ENCODE results near the gene COL23A1.

The COL23A1 gene

DNA sequence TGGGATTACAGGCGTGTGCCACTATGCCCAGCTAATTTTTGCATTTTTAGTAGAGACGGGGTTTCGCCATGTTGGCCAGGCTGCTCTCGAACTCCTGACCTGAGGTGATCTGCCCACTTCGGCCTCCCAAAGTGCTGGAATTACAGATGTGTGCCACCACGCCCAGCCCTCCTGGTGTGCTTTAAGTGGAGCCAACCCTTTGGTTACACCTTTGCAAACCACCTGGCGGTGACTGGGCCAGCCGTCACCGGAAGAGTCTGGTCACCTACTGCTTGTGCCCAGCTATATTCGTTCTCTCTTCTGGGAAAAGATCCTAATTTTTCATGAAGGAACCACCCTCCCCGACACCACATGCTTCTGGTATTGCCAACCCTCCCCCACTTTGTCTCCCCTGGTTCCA, 35.9 kb downstream of the COL23A1 start:
- no peak for DNase-seq (ENCODE audit: low read depth)

DNA sequence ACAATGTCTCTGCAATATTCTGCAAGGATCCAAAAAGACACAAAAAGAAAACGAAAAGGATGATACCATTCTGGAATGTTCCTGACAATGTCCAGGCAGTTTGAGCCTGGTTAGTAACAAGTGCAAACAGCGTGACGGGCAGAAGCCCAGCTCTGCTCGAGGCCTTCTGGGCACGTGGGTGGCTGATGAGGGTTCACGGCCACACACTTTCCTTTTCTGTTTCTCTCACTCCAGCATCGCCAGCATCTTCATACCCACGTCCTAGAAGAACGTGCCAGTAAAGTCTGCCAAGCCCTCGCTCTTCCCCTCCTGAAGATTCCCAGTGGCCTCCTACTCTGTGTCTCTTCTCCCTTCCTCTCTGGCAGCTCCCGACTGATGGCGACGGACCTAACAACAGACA, 36.7 kb downstream of the COL23A1 start:
- DNase-seq (ENCODE audit: low read depth), result no peak

DNA sequence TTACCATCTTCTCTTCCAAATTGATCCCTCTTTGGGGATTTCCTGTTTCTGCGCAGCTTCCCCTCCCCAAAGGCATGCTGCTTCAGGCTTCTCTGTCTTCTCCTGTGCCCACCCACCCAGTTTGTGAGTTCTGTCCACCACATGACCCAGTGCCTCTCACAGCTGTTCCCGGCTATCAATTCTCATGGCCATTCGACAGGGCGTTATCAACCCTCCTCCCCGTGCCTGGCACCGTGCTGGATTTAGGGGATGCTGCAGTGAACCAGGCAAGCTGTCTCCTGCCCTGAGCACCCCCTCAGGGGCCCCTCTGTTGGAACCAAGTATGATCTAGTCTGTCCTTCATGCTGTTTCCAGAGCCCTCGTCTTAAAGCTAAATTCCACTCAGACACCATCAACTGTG, 38.7 kb downstream of the COL23A1 start:
- DNase-seq (ENCODE audit: low read depth), result no peak

DNA sequence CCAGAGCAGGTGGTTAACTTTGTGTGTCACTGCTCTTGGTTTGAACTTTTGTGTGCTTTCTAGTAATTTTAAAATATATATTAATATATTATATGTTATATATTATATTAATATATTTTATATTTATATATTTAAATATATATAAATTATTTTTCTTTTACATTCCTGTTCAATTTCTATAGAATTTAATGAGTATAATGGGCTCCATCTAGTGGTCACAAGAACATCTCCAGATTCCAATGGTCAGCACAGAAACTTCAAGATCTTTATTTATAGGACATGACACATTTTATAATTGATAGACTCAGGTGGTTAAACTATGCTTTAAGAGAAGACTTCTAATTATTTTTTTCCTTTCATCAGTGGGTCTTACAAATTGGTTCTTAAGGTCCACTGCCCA, 39.1 kb downstream of the COL23A1 start:
- no peak for DNase-seq (ENCODE audit: low read depth)

DNA sequence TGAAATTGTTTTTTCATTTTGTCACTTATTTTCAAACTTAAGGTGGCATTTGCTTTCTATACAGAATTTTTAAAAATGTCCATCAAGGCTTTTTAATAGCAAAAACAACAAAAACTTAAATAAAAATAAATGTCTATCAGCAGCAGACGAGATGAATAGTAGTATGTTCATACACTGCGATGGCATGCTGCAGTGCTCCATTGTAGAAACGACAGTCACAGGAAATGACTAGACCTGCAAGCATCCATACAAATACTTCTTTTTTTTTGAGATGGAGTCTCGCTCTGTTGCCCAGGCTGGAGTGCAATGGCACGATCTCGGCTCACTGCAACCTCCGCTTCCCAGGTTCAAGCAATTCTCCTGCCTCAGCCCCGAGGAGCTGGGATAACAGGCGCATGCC, 41.4 kb downstream of the COL23A1 start:
- no peak for DNase-seq (ENCODE audit: low read depth)

DNA sequence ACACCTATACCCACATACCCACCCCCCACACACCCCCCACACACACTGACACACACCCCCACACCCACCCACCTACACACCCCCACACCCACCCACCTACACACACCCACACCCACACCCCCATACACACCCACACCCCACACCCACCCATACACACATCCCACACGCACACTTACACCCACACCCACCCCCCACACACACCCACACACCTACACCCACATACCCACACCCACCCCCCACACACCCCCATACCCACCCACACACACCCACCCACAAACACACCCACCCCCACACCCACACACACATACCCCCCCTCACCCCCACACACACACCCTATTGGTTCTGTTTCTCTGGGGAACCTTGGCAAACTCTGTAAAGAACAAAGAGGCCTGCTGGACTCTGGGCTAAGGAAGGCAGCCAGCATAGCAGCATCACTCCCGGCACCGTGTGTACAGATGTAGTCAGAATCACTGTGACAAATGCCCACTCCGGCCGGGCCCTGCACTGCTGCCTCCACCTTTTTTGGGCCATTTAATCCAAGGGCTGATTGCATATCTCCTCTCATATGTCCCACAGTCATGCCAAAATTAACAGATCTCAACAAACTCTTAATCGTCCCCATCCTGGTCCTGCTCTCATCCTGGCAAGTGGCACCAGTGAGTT, 42.3 kb downstream of the COL23A1 start:
- DNase-seq (ENCODE audit: low read depth), result no peak

DNA sequence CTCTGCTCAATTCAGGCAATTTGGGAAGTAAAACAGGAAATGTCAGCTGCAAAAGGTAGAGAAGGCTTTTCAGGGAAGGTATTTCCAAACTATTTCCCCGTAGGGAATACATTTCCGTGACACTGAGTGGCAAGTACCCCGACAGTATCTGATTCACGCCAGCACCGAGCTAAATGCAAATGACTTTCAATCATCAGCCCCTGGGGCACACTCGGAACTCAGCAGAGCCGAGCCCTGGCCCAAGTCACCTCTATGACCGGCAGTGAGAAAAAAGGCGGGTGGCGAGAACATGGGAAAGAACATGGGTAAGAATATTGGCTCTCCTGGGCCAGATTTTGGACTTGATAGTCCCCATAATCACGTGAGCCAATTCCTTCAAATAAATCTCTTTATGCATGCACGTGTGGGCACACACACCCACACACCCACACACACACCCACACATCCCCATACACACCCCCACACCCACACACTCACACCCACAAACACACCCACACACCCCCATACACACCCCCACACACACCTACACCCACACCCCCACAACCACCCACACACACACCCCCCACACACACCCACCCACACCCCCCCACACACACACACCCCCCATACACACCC, 43.0 kb downstream of the COL23A1 start:
- DNase-seq (ENCODE audit: low read depth), result no peak

DNA sequence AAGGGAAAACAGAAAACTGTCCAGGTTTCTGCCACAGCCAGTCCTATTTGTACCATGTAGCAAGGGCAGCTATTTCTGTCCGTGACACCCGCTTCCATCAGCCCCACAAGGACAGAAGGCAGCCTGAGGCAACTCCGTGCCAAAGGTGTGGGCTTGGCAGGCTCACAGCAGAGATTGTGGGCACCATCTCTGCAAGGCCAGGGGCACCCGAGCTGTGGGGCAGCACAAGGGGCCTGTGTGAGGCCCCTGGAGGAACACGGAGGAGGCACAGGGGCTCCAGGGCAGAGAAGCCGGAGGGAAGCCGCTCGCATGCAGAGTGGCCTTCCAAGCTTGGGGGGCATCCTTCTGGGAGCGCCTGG, 43.5 kb downstream of the COL23A1 start:
- DNase-seq (ENCODE audit: low read depth), result no peak

DNA sequence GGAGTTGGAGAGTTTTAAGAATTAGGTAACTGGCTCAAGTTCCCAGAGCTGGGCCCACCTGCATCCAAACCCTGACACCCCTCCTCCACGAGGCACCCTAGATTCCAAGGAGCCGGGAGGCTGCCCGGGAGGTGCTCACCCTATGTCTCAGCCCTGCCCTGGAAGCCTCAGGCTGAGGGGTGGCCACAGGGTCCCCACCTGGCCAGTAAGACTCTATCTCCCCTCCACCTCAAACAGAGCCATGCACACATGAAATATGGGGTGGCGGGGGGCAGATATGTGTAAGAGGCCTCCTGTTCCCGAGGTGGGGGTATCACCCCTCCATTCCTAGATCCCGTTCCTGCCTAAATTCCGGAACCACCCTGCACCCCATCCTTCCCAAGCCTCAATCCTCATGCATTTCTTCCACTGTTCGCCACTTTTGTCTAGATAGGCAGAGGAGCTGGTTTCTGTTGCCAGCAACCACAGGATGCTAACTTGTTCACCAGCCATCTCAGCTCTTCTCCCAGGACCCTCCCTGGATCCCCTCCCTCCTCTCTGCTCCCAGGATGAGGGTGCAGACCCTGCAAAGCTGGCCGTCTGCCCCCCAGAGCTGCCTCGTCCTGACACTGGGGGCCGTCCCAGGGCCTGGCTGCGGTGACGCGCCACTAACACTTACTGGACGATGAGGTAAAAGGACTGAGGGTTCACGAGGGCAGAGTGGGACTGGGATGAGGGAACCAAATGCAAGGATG, 44.1 kb downstream of the COL23A1 start:
- no peak for DNase-seq (ENCODE audit: low read depth)

DNA sequence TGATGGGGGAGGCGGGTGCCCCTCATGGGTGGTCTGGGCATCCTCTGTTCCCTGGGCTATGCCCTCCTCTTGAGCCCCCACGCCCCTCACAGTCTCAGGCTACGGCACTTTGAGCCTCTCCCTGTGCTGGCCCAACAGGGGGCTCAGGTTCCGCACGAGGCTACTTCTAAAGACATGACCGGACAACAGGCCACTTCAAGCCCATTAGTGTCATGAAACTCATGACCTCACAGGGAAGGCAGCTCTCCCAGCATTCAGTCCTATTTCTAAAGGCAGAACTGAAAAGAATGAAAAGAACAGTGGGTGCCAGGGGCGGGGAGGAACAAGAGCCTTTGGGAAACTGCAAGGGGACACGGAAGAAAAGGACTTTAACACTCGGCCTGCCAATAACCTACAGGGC, 45.0 kb downstream of the COL23A1 start:
- DNase-seq (ENCODE audit: low read depth), result no peak

DNA sequence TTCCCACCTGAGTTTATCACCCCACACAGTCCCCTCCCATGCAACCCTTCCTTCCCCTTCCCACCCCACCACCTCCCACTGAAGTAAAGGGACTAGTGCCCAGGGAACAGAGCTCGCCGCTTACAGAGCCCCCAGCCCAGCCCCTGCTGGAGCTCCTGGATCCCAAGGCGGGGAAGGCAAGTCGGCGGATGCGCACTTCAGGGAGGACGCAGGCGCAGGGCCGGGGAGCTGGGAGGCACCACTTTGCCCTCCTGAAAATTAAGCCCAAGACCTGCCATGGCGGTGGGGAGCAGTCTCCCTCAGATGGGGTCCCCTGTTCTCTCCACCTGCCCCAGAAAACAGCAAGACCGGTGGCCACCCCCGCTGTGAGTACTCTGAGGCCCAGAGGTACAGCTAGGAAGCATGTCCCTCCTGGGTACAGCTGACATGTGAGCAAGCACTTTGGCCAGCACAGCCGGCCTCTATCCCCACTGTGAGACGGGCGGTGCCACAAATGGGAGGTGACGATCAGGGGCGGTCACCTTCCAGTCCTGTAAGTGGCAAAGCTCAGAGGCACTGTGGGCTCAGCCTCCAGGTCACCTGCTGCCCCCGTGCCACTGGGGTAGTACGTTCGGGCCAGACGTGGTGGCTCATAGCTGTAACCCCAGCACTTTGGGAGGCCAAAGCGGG, 45.9 kb downstream of the COL23A1 start:
- DNase-seq (ENCODE audit: low read depth), result no peak

DNA sequence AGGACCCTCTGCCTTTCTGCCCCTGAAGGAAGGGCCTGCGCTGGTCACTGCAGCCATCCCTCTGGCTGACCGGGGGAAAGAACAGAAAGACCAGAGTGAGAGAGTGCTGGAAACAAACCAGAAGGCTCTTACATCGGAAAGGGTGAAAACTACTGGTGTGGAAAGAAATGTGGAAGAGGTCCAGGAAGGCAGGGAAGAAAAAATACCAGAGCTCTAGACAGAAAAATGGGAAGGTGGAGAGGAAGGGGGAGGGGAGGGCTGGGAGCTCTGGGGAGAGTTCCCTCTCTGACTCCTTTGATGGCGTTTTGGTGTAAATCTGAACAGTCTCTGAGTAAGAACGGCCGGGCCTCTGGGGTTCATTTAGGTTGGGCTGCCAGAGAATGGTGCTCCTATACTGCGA, 47.7 kb downstream of the COL23A1 start:
- no peak for DNase-seq (ENCODE audit: low read depth)

DNA sequence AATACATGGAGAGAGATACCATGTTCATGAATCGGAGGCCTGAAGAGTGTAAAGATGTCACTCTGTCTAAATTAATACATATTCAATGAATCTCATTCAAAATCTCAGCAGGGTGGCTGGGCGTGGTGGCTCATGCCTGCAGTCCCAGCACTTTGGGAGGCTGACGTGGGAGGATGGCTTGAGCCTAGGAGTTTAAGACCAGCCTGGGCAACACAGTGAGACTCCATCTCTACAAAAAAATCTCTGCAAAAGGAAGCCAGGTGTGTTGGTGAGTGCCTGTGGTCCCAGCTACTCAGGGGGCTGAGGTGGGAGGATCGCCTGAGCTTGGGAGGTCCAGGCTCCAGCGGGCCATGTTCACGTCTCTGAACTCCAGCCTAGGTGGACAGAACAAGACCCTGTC, 49.7 kb downstream of the COL23A1 start:
- no peak for DNase-seq (ENCODE audit: low read depth)

DNA sequence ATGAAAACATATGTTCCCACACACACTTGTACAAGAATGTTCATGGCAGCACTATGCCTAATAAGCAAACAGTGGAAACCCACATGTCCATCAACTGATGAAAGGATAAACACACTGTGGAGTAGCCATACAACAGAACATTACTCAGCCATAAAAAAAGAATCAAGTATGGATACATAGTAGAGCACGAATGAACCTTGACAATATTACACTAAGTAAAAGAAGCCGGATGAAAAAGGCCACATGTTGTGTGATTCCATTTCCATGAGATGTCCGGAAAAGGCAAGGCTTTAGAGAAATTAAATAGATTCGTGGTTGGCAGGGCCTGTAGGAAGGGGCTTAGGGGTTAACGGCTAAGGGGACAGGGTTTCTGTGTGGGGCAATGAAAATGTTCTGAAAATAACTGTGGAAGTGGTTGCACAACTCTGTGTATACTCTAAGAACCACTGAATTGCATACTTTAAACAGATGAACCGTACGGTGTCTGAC, 51.4 kb downstream of the COL23A1 start:
- no peak for DNase-seq (ENCODE audit: low read depth)

DNA sequence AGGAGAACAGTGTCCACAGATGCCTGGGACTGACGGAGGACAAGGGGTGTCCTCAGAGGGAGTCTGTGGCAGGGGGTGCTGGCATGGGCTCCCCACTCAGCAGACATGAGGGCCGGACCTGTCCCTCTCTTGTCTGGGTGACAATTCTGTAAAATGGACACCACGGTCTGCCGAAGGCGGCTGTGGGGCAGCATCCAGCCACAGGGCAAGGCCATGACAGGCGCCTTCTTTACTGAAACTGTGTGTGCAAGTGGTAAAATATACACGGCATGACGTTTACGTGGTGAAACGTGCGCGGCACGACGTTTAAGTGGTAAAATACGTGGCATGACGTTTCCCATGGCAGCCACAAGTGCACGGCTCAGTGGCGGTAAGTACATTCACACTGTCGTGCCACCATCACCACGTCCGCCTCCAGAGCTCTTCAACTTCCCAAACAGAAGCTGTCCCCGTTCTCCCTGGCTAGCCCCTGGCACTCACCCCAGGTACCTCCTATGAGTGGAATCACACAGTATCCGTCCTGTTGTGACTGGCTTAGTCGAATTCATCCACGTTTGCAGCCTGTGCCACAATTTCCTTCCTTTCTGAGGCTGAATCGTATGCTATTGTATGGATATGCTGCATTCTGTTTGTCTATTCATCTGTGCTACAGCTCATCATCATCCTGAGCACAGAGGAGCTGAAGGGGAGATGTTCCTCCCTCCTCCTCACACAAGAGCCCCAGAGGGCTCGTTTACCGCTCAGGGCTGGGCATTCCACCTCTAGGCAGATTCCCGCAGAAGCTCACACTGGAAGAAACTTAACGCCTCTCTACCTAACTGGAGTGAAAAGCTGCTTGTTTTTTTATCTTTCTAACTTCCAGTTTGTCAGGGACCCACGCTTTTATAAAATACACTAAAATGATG, 52.5 kb downstream of the COL23A1 start:
- no peak for DNase-seq (ENCODE audit: low read depth)

DNA sequence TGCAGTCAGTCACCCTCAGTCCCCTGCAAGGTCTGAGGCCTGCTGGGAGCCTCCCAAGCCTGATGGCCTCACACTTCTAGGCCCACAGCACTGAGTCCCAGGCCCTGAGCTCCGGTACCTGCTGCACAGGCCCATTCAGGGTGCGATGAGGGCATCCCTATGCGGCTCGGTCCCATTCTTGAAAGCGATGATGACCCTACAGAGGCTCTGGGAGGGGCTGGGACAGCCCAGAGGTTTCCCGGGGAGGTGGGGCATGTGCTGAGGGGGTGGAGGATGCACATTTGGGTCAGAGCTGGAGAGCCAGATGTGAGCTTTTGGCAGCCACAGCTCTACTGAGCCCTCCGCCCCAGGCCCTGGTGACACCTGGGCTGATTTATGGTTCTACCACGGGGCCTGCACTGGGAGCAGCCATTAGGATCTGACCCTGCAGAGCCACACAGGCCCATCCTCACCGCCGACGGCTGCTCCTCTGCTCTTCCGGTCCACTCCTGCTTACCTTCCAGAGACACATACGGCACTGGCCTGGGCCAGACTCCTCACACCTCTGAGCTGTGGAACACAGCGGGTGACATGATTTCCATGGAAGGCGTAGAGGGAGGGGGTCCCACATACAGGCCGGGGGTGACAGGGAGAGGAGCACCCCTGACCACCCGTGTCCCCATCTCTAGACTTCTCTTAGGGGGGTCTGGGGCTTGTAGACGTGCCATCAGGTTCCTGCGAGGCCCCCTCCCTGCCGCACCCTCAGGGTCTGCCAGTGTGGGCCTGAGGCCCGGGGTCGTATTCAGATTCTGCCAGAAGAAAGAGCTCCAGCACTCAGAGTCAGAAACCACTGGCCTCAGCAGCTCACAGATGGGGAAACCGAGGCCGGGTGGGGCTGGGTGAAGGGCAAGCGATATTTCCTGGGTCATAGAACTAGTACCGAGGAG, 53.4 kb downstream of the COL23A1 start:
- no peak for DNase-seq (ENCODE audit: low read depth)

DNA sequence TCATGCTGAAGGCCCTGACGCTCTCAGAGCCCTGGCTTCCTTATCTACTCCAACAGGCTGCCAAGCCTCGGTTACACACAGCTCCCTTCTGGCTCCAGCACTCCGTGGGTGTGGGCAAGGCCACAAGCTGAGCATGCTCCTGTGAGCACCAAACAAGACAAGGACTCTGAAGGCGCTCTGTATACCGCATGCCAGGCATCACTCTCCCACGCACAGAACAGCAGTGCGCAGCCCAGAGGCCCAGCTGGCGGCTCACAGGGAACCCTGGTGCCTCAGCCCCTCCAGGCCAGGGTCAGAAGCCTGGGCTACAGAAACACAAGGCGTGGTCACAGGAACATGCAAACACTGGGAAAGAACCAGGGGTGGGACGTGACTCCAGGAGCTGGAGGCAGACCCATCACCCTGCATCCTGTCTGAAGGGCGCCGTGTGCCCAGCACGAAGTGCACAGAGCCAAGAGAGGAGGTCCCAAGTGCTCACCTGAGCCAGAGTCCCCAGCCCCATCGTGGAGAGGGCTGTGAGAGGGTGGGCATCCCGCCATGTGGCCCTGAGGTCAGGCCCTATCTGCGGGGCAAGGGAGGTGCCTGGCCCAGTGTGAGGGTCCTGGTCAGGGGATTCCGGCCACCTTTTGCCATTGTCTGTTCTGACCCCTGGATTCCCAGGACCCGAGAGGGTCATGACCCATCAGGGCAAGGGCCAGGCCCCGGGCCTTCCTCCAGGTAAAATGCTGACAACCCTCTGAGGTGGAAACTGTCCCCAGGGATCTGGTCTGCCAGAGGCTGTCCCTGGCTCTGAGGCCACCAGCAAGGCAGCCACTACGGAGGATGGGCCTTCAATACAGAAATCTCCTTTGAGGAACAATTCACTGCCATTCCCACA, 54.7 kb downstream of the COL23A1 start:
- DNase-seq (ENCODE audit: low read depth), result no peak

DNA sequence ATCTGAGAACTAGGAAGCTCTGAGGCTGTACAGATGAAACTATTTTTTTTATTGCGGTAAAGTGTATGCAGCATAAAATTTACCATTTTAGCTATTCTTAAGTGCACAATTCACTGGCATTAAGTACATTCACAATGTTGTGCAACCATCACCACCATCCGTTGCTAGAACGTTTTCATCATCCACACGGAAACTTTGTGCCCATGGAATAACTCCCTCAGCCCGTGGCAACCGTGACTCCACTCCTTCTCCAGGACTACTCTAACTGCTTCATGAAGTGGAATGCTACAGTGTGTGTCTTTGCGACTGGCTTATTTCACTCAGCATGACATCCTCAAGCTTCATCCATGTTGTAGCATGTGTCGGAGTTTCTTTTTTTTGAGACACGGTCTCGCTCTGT, 57.1 kb downstream of the COL23A1 start:
- DNase-seq (ENCODE audit: low read depth), result no peak

DNA sequence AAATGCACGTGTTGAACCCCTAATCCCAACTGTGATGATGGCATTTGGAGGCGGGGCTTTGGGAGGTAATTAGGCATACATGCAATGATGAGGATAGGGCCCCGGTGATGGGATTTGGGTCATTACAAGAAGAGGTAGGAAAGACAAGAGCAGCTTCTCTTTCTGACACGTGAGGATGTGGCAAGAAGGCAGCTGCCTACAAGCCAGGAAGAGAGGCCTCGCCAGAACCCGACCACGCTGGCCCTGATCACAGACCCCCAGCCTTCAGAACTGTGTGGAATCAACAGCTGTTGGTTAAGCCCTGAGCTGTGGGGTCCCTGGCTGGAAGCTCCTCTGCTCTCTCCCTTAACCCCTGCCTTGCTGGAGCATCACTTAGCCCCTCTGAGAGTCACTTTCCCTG, 57.5 kb downstream of the COL23A1 start:
- no peak for DNase-seq (ENCODE audit: low read depth)

DNA sequence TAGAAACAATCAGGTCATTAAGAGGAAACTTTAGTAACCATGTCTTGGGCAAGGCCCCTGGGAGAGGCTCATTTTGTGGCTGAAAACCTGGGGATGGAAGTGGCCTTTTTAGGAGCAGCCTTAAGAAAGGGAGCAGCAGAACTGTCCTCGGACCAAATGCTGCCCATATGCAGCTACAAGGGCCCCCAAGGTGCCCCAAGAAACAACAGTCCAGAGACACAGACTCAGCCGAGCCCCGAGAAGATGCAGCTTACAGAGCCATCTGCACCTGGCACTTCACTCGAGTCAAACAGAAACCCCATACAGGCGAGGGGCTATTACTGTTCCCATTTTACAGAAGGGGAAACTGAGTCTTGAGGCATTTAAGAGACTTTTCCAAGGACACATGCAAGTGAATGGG, 58.0 kb downstream of the COL23A1 start:
- DNase-seq (ENCODE audit: low read depth), result no peak
